HCT116 (cell line): Measurements from ENCODE around the gene MAP4K1. TPM values are rescaled to one million over a fixed set of nuclear protein-coding genes. Genes with fewer than 3 reads are reported as not detected.

Source experiments
- ATAC-seq: fragments of 200-7000 bp; cut with Tn5 transposase; 2 replicates; pipeline ENCODE4 v1.9.1; 2020; ENCODE audit warnings: mild to moderate bottlenecking, moderate library complexity
- BruUV-seq: library from RNA; stranded (reverse); fragments of 400-500 nt; replicated peaks from 2 replicates; lab custom pipeline; 2021; lab: Mats Ljungman, UMichigan
- CTCF ChIA-PET: fragments of 300-600 bp; sonication (Branson Sonifier 250); formaldehyde crosslinking; loops from one replicate; lab custom pipeline; 2021; ENCODE audit warnings: antibody characterized with exemption; lab: Charles Lee
- POLR2A ChIA-PET: fragments of 300-600, 350-600 bp; sonication (Branson Sonifier 250); formaldehyde crosslinking; loops from one replicate; lab custom pipeline; 2021; ENCODE audit warnings: antibody characterized with exemption; lab: Charles Lee
- RAD21 ChIA-PET, 2 experiments: fragments of 300-600 bp; sonication (Branson Sonifier 250); formaldehyde crosslinking; loops; one replicate each; lab custom pipeline; 2023; ENCODE audit warnings: low total read pairs in 2 of 2; ENCODE audit not compliant: uncharacterized antibody in 2 of 2, unreplicated experiment in 2 of 2, low non-redundant PET in 1 of 2; lab: Charles Lee
- DNase-seq: peaks from one replicate; pipeline ENCODE4 v3.0.0-alpha.2; 2010; ENCODE audit warnings: low read depth, low spot score
- H2AFZ ChIP-seq: fragments of 200-600 bp; shearing (Covaris generic), sonication (generic); 2 replicates; pipeline ENCODE4 v1.6.1; 2017; ENCODE audit warnings: low read depth, mixed run types, mixed read lengths, antibody characterized with exemption, low read length; ENCODE audit not compliant: poor library complexity, severe bottlenecking
- H3K27ac ChIP-seq: 2 replicates; pipeline ENCODE4 v1.5.1; 2012; ENCODE audit warnings: low read depth, low read length
- H3K27me3 ChIP-seq: fragments of 200-600 bp; sonication (generic); 2 replicates; pipeline ENCODE4 v1.6.1; 2016; ENCODE audit warnings: mixed run types, low read length, mixed read lengths; ENCODE audit not compliant: insufficient read depth
- H3K36me3 ChIP-seq, 2 experiments: fragments of 200-500 bp in 1 of 2; fragments of 200-600 bp in 1 of 2; sonication (Bioruptor generic) in 1 of 2; sonication (generic) in 1 of 2; 2 replicates each; pipeline versions ENCODE4 v1.5.1 to v1.6.1; 2014 to 2016; ENCODE audit warnings: low read length in 2 of 2, inconsistent platforms in 1 of 2, mixed read lengths in 1 of 2, mixed run types in 1 of 2; ENCODE audit not compliant: insufficient read depth in 2 of 2, control insufficient read depth in 1 of 2
- H3K4me1 ChIP-seq, 2 experiments: fragments of 200-600 bp in 1 of 2; sonication (generic) in 1 of 2; 2 replicates each; pipeline versions ENCODE4 v1.5.1 to v1.6.1; 2012 to 2017; ENCODE audit warnings: low read length in 2 of 2, inconsistent platforms in 1 of 2, mild to moderate bottlenecking in 1 of 2, mixed read lengths in 1 of 2, mixed run types in 1 of 2, moderate library complexity in 1 of 2; ENCODE audit not compliant: insufficient read depth in 2 of 2, control insufficient read depth in 1 of 2
- H3K4me2 ChIP-seq: fragments of 200-600 bp; sonication (generic); 2 replicates; pipeline ENCODE4 v1.6.1; 2017; ENCODE audit warnings: mixed run types, low read length, mixed read lengths
- H3K4me3 ChIP-seq, 2 experiments: fragments of 200-600 bp in 1 of 2; sonication (generic) in 1 of 2; replicated peaks in 1 of 2; 2 replicates each; pipeline ENCODE4 v1.5.1; 2011 to 2016; ENCODE audit warnings: low read length in 2 of 2, control low read depth in 1 of 2, low read depth in 1 of 2, mild to moderate bottlenecking in 1 of 2, mixed read lengths in 1 of 2, mixed run types in 1 of 2
- H3K79me2 ChIP-seq: fragments of 200-600 bp; sonication (generic); 2 replicates; pipeline ENCODE4 v1.6.1; 2017; ENCODE audit warnings: mild to moderate bottlenecking, mixed run types, low read length, moderate library complexity, mixed read lengths; ENCODE audit not compliant: insufficient read depth
- H3K9ac ChIP-seq: fragments of 200-600 bp; sonication (generic); 2 replicates; pipeline ENCODE4 v1.6.1; 2016; ENCODE audit warnings: low read length, mixed read lengths
- H3K9me2 ChIP-seq: fragments of 200-600 bp; sonication (generic), shearing (Covaris generic); 2 replicates; pipeline ENCODE4 v1.6.1; 2017; ENCODE audit warnings: mixed run types, mild to moderate bottlenecking, moderate library complexity; ENCODE audit not compliant: insufficient read depth
- H3K9me3 ChIP-seq, 2 experiments: fragments of 200-500 bp in 1 of 2; fragments of 200-600 bp in 1 of 2; sonication (Bioruptor generic) in 1 of 2; sonication (generic) in 1 of 2; 2 replicates each; pipeline ENCODE4 v1.6.1; 2014 to 2017; ENCODE audit warnings: low read length in 2 of 2, mixed read lengths in 2 of 2, inconsistent platforms in 1 of 2, low read depth in 1 of 2, mild to moderate bottlenecking in 1 of 2, mixed run types in 1 of 2, moderate library complexity in 1 of 2; ENCODE audit not compliant: control insufficient read depth in 1 of 2, insufficient read depth in 1 of 2
- H4K20me1 ChIP-seq: fragments of 200-600 bp; sonication (generic), shearing (Covaris generic); 2 replicates; pipeline ENCODE4 v1.6.1; 2017; ENCODE audit warnings: mixed run types, mild to moderate bottlenecking, moderate library complexity; ENCODE audit not compliant: insufficient read depth
- ATF3 ChIP-seq: IDR thresholded peaks from 2 replicates; pipeline ENCODE4 v1.6.1; 2012
- CTCF ChIP-seq, 3 experiments: fragments of 200-600 bp in 1 of 3; sonication (generic) in 1 of 3; IDR thresholded peaks in 2 of 3; conservative IDR thresholded peaks in 1 of 3; 2 replicates each; pipeline ENCODE4 v1.5.1; 2012 to 2017; ENCODE audit warnings: low read depth in 2 of 3, low read length in 2 of 3, antibody characterized with exemption in 1 of 3, borderline replicate concordance in 1 of 3, control low read depth in 1 of 3, mild to moderate bottlenecking in 1 of 3, mixed read lengths in 1 of 3, mixed run types in 1 of 3, moderate library complexity in 1 of 3; ENCODE audit not compliant: insufficient read depth in 1 of 3
- ELF1 ChIP-seq: IDR thresholded peaks from 2 replicates; pipeline ENCODE4 v1.6.1; 2012; ENCODE audit warnings: low read depth, borderline replicate concordance
- EZH2 ChIP-seq: fragments of 200-600 bp; sonication (generic); IDR thresholded peaks from 2 replicates; pipeline ENCODE4 v1.6.1; 2017; ENCODE audit warnings: antibody characterized with exemption, mixed run types
- FOSL1 ChIP-seq: IDR thresholded peaks from 2 replicates; pipeline ENCODE4 v1.6.1; 2012; ENCODE audit warnings: low read depth
- JUND ChIP-seq: IDR thresholded peaks from 2 replicates; pipeline ENCODE4 v1.6.1; 2012
- MAX ChIP-seq: IDR thresholded peaks from 2 replicates; pipeline ENCODE4 v1.6.1; 2012
- POLR2A ChIP-seq: IDR thresholded peaks from 2 replicates; pipeline ENCODE4 v1.7.0; 2011; ENCODE audit warnings: borderline replicate concordance; ENCODE audit not compliant: insufficient read depth, insufficient read length; ENCODE audit errors: extremely low read depth
- POLR2AphosphoS5 ChIP-seq: IDR thresholded peaks from 2 replicates; pipeline ENCODE4 v1.6.1; 2011; ENCODE audit warnings: mild to moderate bottlenecking, low read depth, low read length, moderate library complexity
- SP1 ChIP-seq: IDR thresholded peaks from 2 replicates; pipeline ENCODE4 v1.6.1; 2012; ENCODE audit warnings: low read depth
- TCF7L2 ChIP-seq: IDR thresholded peaks from 2 replicates; pipeline ENCODE4 v1.7.0; 2011; ENCODE audit warnings: borderline replicate concordance, inconsistent platforms; ENCODE audit not compliant: insufficient read depth, insufficient read length; ENCODE audit errors: extremely low read depth
- ZBTB33 ChIP-seq: IDR thresholded peaks from 2 replicates; pipeline ENCODE4 v1.6.1; 2011; ENCODE audit warnings: mild to moderate bottlenecking, low read length, moderate library complexity; ENCODE audit not compliant: insufficient replicate concordance; ENCODE audit errors: extremely low read depth
- ZNF274 ChIP-seq: fragments of 200-500 bp; sonication (Bioruptor generic); IDR thresholded peaks from 2 replicates; pipeline ENCODE4 v1.6.1; 2014; ENCODE audit warnings: mild to moderate bottlenecking, low read depth, low read length, inconsistent platforms
- intact Hi-C: fragments of 100-400 bp; cut with micrococcal nuclease; formaldehyde crosslinking; loops from 2 replicates; pipeline ENCODE4 v1.10.0; 2022
- total RNA-seq: library from RNA; stranded (reverse); gene quantifications from one replicate; pipeline ENCODE4 v1.2.1, GENCODE V29; 2021; ENCODE audit not compliant: unreplicated experiment

Gene MAP4K1
- total RNA-seq, 1 experiment from 2014 or later: 9.1 TPM

GRCh38 chr19:38597075-38597474 is 20.7 kb downstream of the MAP4K1 start:
- no peaks in the 10 kb centered on the region for H3K9me2 ChIP-seq
- H2AFZ ChIP-seq: no peak overlapping the region
- H3K9ac ChIP-seq: no peak overlapping the region
- peaks cover 5 to 19% of the 10 kb centered on the region in 2 experiments; a peak in 3 of 4 replicates for H3K4me1 ChIP-seq
- BruUV-seq: no TSS peak
- no peaks in the 10 kb centered on the region for H3K79me2 ChIP-seq
- DNase-seq (no peak), ATAC-seq (no peak)
- no peaks in the 10 kb centered on the region for H3K36me3 ChIP-seq
- ChIA-PET POLR2A (no interaction called here), RAD21 (no interaction called here), CTCF (interaction anchor here (1.0 to 1.8 kb wide), 2 partner anchors 37 to 40 kb away, joined by 3 to 6 read pairs; no protein-coding TSS in a partner anchor)
- no peaks in the 10 kb centered on the region for H3K9me3 ChIP-seq
- H3K27me3 ChIP-seq: no peaks in the 10 kb centered on the region
- TF ChIP-seq TCF7L2 (no peak), ZBTB33 (no peak), POLR2AphosphoS5 (no peak), FOSL1 (no peak), ELF1 (no peak), MAX (no peak), ATF3 (no peak), EZH2 (no peak), ZNF274 (no peak), SP1 (no peak), POLR2A (no peak), JUND (no peak), CTCF (IDR thresholded peaks at IDR 0.05 in 2 of 3, conservative IDR thresholded peaks at IDR 0.05 in 1 of 3; ENCODE audit: borderline replicate concordance in 1 of 3, insufficient read depth in 1 of 3, low read depth in 2 of 3, low read length in 2 of 3) (no peak)
- H3K27ac ChIP-seq: no peak overlapping the region
- intact Hi-C loops: no loop called here
- H4K20me1 ChIP-seq: no peaks in the 10 kb centered on the region
- no peak overlapping the region for H3K4me3 ChIP-seq
- peak overlapping the region; percentile 82 for H3K4me2 ChIP-seq
